DLD1 (cell line): ENCODE data around the gene EIF4EBP3.

Source experiments
- in situ Hi-C: cut with HindIII; loops from 2 replicates; pipeline ENCODE4 v1.10.0; 2017; ENCODE audit warnings: low sequenced_read_pairs

Gene EIF4EBP3

DNA sequence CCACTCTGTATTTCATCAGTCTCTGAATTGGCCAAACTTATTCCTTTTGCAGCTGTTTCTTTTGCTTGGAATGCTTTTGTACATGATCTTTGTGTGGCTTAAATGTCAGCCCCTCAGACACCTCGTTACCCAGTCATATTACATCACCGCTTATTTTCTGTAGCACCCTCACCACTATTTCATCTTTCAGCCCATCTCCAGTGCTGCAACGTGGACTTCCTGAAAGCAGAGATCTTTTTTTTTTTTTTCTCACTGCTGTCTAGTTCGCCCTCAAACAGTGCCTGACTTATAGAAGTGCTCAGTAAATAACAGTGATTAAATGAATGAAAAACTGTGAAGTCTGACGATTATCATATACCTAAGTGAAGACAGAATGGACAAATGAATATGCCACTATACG, 9.0 kb downstream of the EIF4EBP3 start:
- in situ Hi-C loops = no loop called here

GRCh38 chr5:140557136-140557805, 9.8 kb downstream of the EIF4EBP3 start, which contains the start of gene SRA1:
Gene SRA1, minus strand, starts transcription at chr5:140557473. Its CDS starts 21 bp downstream, at chr5:140557452.
- in situ Hi-C loops = no loop called here

GRCh38 chr5:140557965-140558364, 10.5 kb downstream of the EIF4EBP3 start:
- in situ Hi-C loops = no loop called here

GRCh38 chr5:140558542-140558941, 11.1 kb downstream of the EIF4EBP3 start:
- in situ Hi-C loops = no loop called here

- in situ Hi-C loops = no loop called here
Observed at GRCh38 chr5:140560227-140560626, 12.8 kb downstream of the EIF4EBP3 start.

- in situ Hi-C loops = no loop called here
Observed at GRCh38 chr5:140561753-140562523, 14.5 kb downstream of the EIF4EBP3 start.

DNA sequence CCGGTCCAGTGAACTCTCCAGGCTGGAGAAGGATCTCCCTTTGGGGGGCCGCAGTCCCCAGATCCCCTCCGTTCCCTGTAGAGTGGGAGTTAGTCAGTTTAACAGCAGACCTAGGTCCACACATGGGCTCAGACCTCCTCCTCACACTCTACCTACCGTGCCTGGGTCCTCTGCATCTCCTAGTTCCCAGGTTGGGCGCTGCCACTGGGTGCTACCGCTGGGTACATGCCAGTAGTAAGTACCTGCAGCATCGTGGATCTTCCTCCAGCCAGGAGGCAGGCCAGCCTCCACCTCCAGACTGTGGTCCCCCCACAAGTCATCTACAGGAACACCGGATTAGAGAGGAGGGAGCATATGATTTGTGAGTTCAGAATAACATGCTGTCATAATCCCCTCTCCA, 16.1 kb downstream of the EIF4EBP3 start:
- in situ Hi-C loops = no loop called here

DNA sequence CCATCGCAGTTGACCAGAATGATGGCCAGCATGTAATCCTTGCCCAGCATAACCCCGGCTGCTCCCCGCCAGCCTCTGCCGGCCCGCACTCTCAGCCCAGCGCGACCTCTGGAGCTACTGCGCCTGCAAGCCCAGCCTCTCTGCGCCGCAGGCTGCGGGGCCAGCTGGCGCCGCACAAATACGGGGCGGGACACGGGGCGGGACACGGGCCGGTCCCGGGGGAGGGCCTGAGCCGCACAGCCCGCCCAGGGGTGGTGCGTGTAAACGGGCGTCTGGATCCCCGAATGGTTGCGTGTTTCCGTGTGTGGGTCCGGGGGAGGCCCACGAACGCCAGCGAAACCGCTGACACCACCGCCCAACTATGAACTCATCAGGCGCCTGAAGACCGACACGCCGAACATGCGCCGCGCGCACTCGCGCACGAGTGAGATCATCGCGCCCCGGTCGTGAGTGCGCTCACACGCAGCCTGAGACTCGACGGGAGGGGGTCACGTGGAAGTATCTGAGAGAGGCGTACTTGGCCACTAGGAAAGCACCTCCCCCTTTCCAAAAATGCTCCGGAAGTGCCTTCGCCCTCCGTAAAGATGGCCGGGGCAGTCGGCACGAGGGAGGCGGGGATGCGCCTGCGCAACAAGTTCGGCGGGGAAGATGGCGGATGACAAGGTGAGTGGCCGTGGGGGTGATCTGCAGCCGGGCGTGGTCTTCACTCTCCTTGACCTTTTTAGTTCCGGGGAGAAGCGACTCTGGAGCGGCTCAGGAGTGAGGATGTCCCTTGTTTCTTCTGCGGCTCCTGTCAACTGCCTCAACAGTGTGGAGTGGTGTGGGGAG, 16.9 kb downstream of the EIF4EBP3 start, which contains the start of the genes APBB3 and SLC35A4:
TSS of gene APBB3 (minus strand) at position 403 of the 828 bp plus-strand sequence. CDS start at position 50, 353 bp downstream.
TSS of gene SLC35A4 (plus strand) at position 633 of the 828 bp plus-strand sequence. CDS start 2,342 bp downstream, outside the sequence.
- in situ Hi-C loops = no loop called here

- in situ Hi-C loops = no loop called here
Observed at GRCh38 chr5:140565024-140565779, 17.7 kb downstream of the EIF4EBP3 start.

GRCh38 chr5:140565780-140566095, 18.3 kb downstream of the EIF4EBP3 start:
- in situ Hi-C loops = no loop called here

DNA sequence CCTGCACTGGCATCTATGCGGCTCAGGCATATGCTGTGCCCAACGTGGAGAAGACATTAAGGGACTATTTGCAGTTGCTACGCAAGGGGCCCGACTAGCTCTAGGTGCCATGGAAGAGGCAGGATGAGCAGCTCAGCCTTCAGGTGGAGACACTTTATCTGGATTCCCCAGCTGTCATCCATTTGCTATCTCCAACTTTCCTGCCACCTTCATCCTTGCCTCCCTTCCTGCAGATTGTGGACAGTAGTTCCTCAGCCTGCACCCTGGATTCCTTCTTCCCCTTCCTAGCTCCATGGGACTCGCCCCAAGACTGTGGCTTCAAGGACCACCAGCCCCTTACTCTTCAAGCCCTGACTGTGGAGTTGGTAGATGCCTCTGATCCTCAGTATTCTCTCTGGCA, 19.2 kb downstream of the EIF4EBP3 start:
- in situ Hi-C loops = no loop called here

DNA sequence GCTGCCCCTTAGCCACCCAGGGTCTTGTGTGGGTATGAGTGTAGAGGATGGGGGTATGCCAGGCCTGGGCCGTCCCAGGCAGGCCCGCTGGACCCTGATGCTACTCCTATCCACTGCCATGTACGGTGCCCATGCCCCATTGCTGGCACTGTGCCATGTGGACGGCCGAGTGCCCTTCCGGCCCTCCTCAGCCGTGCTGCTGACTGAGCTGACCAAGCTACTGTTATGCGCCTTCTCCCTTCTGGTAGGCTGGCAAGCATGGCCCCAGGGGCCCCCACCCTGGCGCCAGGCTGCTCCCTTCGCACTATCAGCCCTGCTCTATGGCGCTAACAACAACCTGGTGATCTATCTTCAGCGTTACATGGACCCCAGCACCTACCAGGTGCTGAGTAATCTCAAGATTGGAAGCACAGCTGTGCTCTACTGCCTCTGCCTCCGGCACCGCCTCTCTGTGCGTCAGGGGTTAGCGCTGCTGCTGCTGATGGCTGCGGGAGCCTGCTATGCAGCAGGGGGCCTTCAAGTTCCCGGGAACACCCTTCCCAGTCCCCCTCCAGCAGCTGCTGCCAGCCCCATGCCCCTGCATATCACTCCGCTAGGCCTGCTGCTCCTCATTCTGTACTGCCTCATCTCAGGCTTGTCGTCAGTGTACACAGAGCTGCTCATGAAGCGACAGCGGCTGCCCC, 19.8 kb downstream of the EIF4EBP3 start:
- in situ Hi-C loops = no loop called here

DNA sequence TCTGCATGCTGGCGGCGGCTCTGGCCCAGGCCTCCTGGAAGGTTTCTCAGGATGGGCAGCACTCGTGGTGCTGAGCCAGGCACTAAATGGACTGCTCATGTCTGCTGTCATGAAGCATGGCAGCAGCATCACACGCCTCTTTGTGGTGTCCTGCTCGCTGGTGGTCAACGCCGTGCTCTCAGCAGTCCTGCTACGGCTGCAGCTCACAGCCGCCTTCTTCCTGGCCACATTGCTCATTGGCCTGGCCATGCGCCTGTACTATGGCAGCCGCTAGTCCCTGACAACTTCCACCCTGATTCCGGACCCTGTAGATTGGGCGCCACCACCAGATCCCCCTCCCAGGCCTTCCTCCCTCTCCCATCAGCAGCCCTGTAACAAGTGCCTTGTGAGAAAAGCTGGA, 20.4 kb downstream of the EIF4EBP3 start:
- in situ Hi-C loops = no loop called here

DNA sequence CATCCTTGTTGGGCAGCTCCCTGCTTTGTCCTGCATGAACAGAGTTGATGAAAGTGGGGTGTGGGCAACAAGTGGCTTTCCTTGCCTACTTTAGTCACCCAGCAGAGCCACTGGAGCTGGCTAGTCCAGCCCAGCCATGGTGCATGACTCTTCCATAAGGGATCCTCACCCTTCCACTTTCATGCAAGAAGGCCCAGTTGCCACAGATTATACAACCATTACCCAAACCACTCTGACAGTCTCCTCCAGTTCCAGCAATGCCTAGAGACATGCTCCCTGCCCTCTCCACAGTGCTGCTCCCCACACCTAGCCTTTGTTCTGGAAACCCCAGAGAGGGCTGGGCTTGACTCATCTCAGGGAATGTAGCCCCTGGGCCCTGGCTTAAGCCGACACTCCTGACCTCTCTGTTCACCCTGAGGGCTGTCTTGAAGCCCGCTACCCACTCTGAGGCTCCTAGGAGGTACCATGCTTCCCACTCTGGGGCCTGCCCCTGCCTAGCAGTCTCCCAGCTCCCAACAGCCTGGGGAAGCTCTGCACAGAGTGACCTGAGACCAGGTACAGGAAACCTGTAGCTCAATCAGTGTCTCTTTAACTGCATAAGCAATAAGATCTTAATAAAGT, 21.1 kb downstream of the EIF4EBP3 start:
- in situ Hi-C loops = no loop called here

- in situ Hi-C loops = no loop called here
Observed at GRCh38 chr5:140569197-140569596, 21.7 kb downstream of the EIF4EBP3 start.

GRCh38 chr5:140570058-140570457, 22.6 kb downstream of the EIF4EBP3 start:
- in situ Hi-C loops = no loop called here

DNA sequence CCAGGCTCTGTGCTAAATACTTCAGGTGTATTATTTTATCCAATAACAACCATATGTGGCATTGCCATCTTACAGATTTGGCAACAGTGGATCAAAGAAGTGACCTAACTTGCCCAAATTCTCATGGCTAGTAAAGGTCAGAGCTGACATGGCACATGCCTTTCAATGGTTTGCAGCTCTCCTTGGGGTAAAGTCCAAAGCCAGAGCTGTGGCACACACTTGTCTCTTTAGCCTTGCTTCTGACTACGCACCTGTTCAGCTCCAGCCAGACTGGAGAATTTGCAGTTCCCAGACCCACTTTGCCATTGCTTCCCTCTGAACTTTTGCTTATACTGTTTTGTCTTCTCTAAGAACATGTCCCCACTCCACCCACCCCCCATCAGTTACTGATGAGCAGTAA, 23.0 kb downstream of the EIF4EBP3 start:
- in situ Hi-C loops = no loop called here

DNA sequence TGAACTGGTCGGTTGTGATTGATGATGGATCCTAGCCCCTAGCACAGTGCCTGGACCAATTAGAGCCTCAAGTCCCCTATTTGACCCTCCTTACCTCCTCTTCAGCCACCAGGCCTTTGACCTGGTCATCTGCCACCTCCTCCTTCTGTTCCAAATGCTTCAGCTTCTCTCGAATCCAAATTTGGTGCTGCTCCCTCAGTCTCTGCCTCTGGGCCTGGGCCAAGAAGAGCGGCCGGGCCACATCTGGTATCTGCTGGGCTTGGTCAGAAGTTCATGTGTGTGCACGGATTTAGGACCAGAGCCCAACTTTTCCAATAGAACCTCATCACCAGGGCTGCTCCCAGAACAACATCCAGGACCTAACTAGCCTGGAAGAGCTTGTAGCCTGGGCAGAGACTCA, 23.6 kb downstream of the EIF4EBP3 start:
- in situ Hi-C loops = no loop called here

- in situ Hi-C loops = no loop called here
Observed at GRCh38 chr5:140573683-140574082, 26.2 kb downstream of the EIF4EBP3 start.

- in situ Hi-C loops = no loop called here
Observed at GRCh38 chr5:140574165-140574564, 26.7 kb downstream of the EIF4EBP3 start.
